A204.1 (cell line): ENCODE measurements around the gene NDUFA13.

Source experiments
- FAIRE-seq: peaks from 2 replicates; lab custom pipeline; 2012; peaks lifted over from hg19 to GRCh38; lab: Jason Lieb, UNC

The NDUFA13 gene

GRCh38 chr19:19571071-19571786, 55.2 kb downstream of the NDUFA13 start:
- no peak for FAIRE-seq

GRCh38 chr19:19575411-19575810, 59.4 kb downstream of the NDUFA13 start:
- no peak for FAIRE-seq
